Thoracic aorta (tissue), 2 donors: ENCODE data around the gene XXYLT1. TPM values are rescaled to one million over a fixed set of nuclear protein-coding genes. Genes with fewer than 3 reads are reported as not detected.

Experiments
- ATAC-seq: fragments of 150-250 bp; one replicate; pipeline ENCODE4 v1.8.0; 2017; ENCODE audit warnings: low read depth; ENCODE audit not compliant: insufficient number of reproducible peaks, low FRiP score
- DNase-seq: peaks from one replicate; pipeline ENCODE4 v3.0.0-alpha.2; 2020; ENCODE audit warnings: low spot score
- H3K27ac ChIP-seq, 2 donors: fragments of 200-600 bp; sonication (generic); 1 replicate in 1 of 2; 2 replicates in 1 of 2; pipeline ENCODE4 v1.5.1; 2016; ENCODE audit warnings: mild to moderate bottlenecking in 2 of 2, moderate library complexity in 2 of 2
- H3K27me3 ChIP-seq: fragments of 200-600 bp; sonication (generic); replicated peaks from 2 replicates; pipeline ENCODE4 v1.6.0; 2016; ENCODE audit warnings: mild to moderate bottlenecking; ENCODE audit not compliant: insufficient read depth
- H3K36me3 ChIP-seq: fragments of 200-600 bp; sonication (generic); one replicate; pipeline ENCODE4 v1.5.1; 2016
- H3K4me1 ChIP-seq, 2 donors: fragments of 200-600 bp; sonication (generic); 1 replicate in 1 of 2; 2 replicates in 1 of 2; pipeline versions ENCODE4 v1.5.1 to v1.6.0; 2016; ENCODE audit warnings: low read depth in 2 of 2, mild to moderate bottlenecking in 1 of 2; ENCODE audit not compliant: control insufficient read depth in 1 of 2
- H3K4me3 ChIP-seq: fragments of 200-600 bp; sonication (generic); 2 replicates; pipeline ENCODE4 v1.5.1; 2016; ENCODE audit warnings: mild to moderate bottlenecking
- H3K9me3 ChIP-seq: fragments of 200-600 bp; sonication (generic); 2 replicates; pipeline ENCODE4 v1.5.1; 2016
- CTCF ChIP-seq: fragments of 200-600 bp; sonication (generic); IDR thresholded peaks from one replicate; pipeline ENCODE4 v1.5.1; 2019; ENCODE audit warnings: antibody characterized with exemption
- total RNA-seq, 2 donors: library from RNA; depleted of rRNA; stranded (reverse); fragments of >200 nt; gene quantifications; one replicate each; pipeline versions ENCODE4 v1.1.0 to v1.2.3, GENCODE V29; 2016

XXYLT1 gene
- total RNA-seq, 2 donors from 2014 or later, result 17.7 to 21.2 TPM

DNA sequence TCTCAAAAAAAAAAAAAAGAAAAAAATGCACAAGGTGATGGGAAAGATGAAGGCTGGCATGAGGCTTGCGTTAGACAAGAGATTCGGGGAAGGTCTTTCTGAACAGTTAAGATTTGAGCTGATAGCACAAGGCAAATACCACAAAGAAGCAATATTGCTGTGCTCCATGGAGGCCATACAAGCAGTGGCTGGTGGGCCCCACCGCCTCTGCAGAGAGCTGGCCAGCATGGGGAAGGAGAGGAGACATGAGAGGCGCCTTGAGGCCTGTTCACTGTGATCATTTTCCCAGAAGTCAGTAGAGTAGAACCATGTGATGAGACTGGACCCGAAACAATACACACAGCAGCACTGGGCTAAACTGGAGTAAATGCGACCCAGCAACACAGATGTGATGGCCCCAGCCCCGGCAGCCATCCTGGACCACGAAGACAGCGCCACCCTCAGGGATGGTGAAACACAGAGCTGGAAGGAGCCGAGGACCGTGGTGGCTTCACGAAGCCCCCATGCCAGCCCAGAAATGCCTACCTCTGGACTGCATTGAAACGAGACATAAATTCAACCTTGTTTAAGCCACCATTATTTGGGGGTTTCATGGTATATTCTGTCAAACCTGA is 5.5 kb downstream of the XXYLT1 start:
- Histone ChIP-seq H3K4me1 (peaks cover 5 to 15% of the 10 kb centered on the region in 2 donors), H3K4me3 (no peak overlapping the region), H3K27me3 (no peaks in the 10 kb centered on the region), H3K36me3 (no peaks in the 10 kb centered on the region), H3K27ac (no peak overlapping the region), H3K9me3 (no peaks in the 10 kb centered on the region)
- DNase-seq (no peak), ATAC-seq (no peak)
- no peak for TF ChIP-seq CTCF

GRCh38 chr3:195263925-195264600 is 6.9 kb downstream of the XXYLT1 start:
- no peaks in the 10 kb centered on the region for H3K9me3 ChIP-seq
- no peak for TF ChIP-seq CTCF
- peaks cover 5 to 9% of the 10 kb centered on the region in 2 donors for H3K4me1 ChIP-seq
- H3K36me3 ChIP-seq, result no peaks in the 10 kb centered on the region
- ATAC-seq, result no peak
- no peak for DNase-seq
- no peak overlapping the region for H3K4me3 ChIP-seq
- H3K27ac ChIP-seq, result no peak overlapping the region
- no peaks in the 10 kb centered on the region for H3K27me3 ChIP-seq

GRCh38 chr3:195263193-195263924 is 7.6 kb downstream of the XXYLT1 start:
- H3K4me1 ChIP-seq, result peaks cover 7 to 14% of the 10 kb centered on the region in 2 donors
- H3K4me3 ChIP-seq, result no peak overlapping the region
- TF ChIP-seq CTCF, result no peak
- no peaks in the 10 kb centered on the region for H3K27me3 ChIP-seq
- no peak for DNase-seq
- no peaks in the 10 kb centered on the region for H3K36me3 ChIP-seq
- H3K9me3 ChIP-seq, result no peaks in the 10 kb centered on the region
- no peak for ATAC-seq
- no peak overlapping the region for H3K27ac ChIP-seq

DNA sequence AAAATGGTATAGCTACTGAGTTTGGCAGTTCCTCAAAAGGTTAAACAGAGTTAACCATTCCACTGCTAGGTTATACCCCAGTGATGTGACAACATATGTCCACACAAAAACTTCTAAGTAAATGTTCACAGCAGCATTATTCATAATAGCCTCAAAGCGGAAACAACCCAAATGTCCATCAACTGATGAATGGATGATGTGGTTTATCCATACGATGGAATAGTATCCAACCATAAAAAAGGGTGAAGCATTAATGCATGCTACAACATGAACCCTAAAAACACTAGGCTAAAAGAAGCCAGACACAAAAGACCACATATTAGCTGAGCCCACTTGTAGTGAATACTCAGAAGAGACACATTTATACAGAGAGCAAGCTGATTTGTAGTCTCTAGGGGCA is 9.0 kb downstream of the XXYLT1 start:
- ATAC-seq (no peak), DNase-seq (no peak)
- H3K4me1 ChIP-seq, result peaks cover 7 to 21% of the 10 kb centered on the region in 2 donors
- H3K4me3 ChIP-seq, result no peak overlapping the region
- no peaks in the 10 kb centered on the region for H3K27me3 ChIP-seq
- no peaks in the 10 kb centered on the region for H3K36me3 ChIP-seq
- TF ChIP-seq CTCF, result no peak
- H3K27ac ChIP-seq, result no peak overlapping the region
- no peaks in the 10 kb centered on the region for H3K9me3 ChIP-seq

DNA sequence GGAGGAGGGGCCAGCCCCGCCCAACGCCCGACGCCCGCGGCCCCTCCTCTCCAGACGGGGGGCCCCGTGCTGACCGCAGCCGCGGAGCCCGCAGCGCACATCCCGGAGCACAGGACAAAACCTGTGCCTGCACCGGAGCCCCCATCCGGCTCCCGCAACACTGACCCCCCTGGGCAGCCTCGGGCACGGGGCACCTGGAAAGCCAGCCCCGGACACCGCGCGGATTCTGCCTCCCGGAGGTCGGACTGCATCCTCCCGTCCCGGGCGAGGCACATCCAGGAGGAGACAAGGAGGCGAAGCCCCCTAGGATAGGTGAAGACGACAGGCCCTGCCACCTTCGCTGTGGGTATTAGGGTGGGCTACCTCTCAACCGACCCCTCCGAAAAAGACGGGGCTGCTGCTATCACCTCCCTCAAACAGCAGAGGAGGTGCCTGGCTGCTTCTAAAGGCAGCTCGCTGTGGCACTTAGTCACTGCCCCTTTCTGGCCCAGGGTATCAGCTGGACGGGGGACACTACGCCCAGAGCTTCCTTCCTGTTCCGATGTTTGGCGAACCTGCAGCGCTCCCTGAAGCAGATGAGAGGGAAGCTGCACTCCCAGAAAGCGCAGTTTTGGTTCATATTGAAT is 10.6 kb downstream of the XXYLT1 start:
- peak overlapping the region in 1 of 2 donors; percentile 20 for H3K27ac ChIP-seq
- no peaks in the 10 kb centered on the region for H3K36me3 ChIP-seq
- ATAC-seq (peak; percentile 5), DNase-seq (no peak)
- peak; percentile 42 for TF ChIP-seq CTCF
- H3K9me3 ChIP-seq, result no peaks in the 10 kb centered on the region
- peaks cover 7 to 32% of the 10 kb centered on the region in 2 donors for H3K4me1 ChIP-seq
- H3K4me3 ChIP-seq, result peak overlapping the region; percentile 79
- H3K27me3 ChIP-seq, result no peaks in the 10 kb centered on the region
